SK-N-SH (cell line): Measurements from ENCODE around the gene MIPEP. TPM values are rescaled to one million over a fixed set of nuclear protein-coding genes. Genes with fewer than 3 reads are reported as not detected.

Source experiments
- CTCF ChIA-PET: fragments of 300-600, 350-600 bp; formaldehyde crosslinking; extraction: SDS; loops from one replicate; lab custom pipeline; 2021; lab: Yijun Ruan, JAX
- POLR2A ChIA-PET: fragments of 350-600 bp; sonication (Branson Sonifier 250); formaldehyde crosslinking; extraction: SDS; loops from one replicate; lab custom pipeline; 2020; ENCODE audit warnings: antibody characterized with exemption, inconsistent platforms; lab: Yijun Ruan, JAX
- DNase-seq: peaks from one replicate; pipeline ENCODE4 v3.0.0; 2012
- H2AFZ ChIP-seq: fragments of 200-600 bp; sonication (generic); 2 replicates; pipeline ENCODE4 v1.8.1; 2016; ENCODE audit warnings: antibody characterized with exemption, mild to moderate bottlenecking, low read depth
- H3F3A ChIP-seq: fragments of 200-600 bp; sonication (generic); replicated peaks from 2 replicates; pipeline ENCODE3; 2016; ENCODE audit warnings: antibody characterized with exemption, mild to moderate bottlenecking; ENCODE audit not compliant: insufficient read depth
- H3K27ac ChIP-seq, 2 experiments: fragments of 200-500 bp in 1 of 2; fragments of 200-600 bp in 1 of 2; sonication (Bioruptor generic) in 1 of 2; sonication (generic), shearing (Covaris generic) in 1 of 2; 2 replicates each; pipeline versions ENCODE4 v1.5.1 to v1.6.1; 2014 to 2016; ENCODE audit warnings: low read depth in 2 of 2, inconsistent platforms in 1 of 2, low read length in 1 of 2, mild to moderate bottlenecking in 1 of 2, mixed read lengths in 1 of 2
- H3K27me3 ChIP-seq: fragments of 200-600 bp; sonication (generic), shearing (Covaris generic); 2 replicates; pipeline ENCODE4 v1.6.1; 2016; ENCODE audit warnings: mixed run types; ENCODE audit not compliant: insufficient read depth
- H3K36me3 ChIP-seq, 2 experiments: fragments of 200-500 bp in 1 of 2; fragments of 200-600 bp in 1 of 2; sonication (Bioruptor generic) in 1 of 2; sonication (generic) in 1 of 2; replicated peaks in 1 of 2; 2 replicates each; pipeline versions ENCODE3 to v1.5.1; 2014 to 2016; ENCODE audit warnings: low read length in 1 of 2, mild to moderate bottlenecking in 1 of 2; ENCODE audit not compliant: insufficient read depth in 2 of 2, control insufficient read depth in 1 of 2
- H3K4me1 ChIP-seq, 2 experiments: fragments of 200-500 bp in 1 of 2; fragments of 200-600 bp in 1 of 2; sonication (Bioruptor generic) in 1 of 2; sonication (generic), shearing (Covaris generic) in 1 of 2; 2 replicates each; pipeline versions ENCODE4 v1.5.1 to v1.6.1; 2014 to 2016; ENCODE audit warnings: low read depth in 1 of 2, low read length in 1 of 2, mixed run types in 1 of 2; ENCODE audit not compliant: insufficient read depth in 2 of 2, control insufficient read depth in 1 of 2
- H3K4me2 ChIP-seq: fragments of 200-600 bp; sonication (generic), shearing (Covaris generic); 2 replicates; pipeline ENCODE4 v1.6.1; 2017; ENCODE audit warnings: mixed run types
- H3K4me3 ChIP-seq, 2 experiments: fragments of 200-500 bp in 1 of 2; fragments of 200-600 bp in 1 of 2; sonication (Bioruptor generic) in 1 of 2; sonication (generic), shearing (Covaris generic) in 1 of 2; 2 replicates each; pipeline versions ENCODE4 v1.5.1 to v1.8.1; 2014 to 2016; ENCODE audit warnings: low read depth in 2 of 2, inconsistent platforms in 1 of 2, low read length in 1 of 2, mild to moderate bottlenecking in 1 of 2, mixed read lengths in 1 of 2, moderate library complexity in 1 of 2
- H3K79me2 ChIP-seq: fragments of 200-600 bp; sonication (generic); 2 replicates; pipeline ENCODE4 v1.8.1; 2017; ENCODE audit warnings: mild to moderate bottlenecking; ENCODE audit not compliant: insufficient read depth
- H3K9ac ChIP-seq: fragments of 200-600 bp; sonication (generic); 2 replicates; pipeline ENCODE4 v1.6.1; 2017; ENCODE audit warnings: mixed run types
- H3K9me2 ChIP-seq: fragments of 200-600 bp; sonication (generic); 2 replicates; pipeline ENCODE4 v1.6.1; 2017; ENCODE audit warnings: mixed run types
- H3K9me3 ChIP-seq: fragments of 200-600 bp; sonication (generic); 2 replicates; pipeline ENCODE4 v1.6.1; 2017; ENCODE audit warnings: mixed run types, mild to moderate bottlenecking, moderate library complexity
- H4K20me1 ChIP-seq: fragments of 200-600 bp; sonication (generic); 2 replicates; pipeline ENCODE4 v1.6.1; 2017; ENCODE audit warnings: mild to moderate bottlenecking, mixed run types; ENCODE audit not compliant: insufficient read depth
- CHD2 ChIP-seq: fragments of 150-350 bp; IDR thresholded peaks from 2 replicates; pipeline ENCODE4 v1.6.1; 2018; ENCODE audit warnings: low read length; ENCODE audit not compliant: partially characterized antibody
- ELF1 ChIP-seq: IDR thresholded peaks from 2 replicates; pipeline ENCODE4 v1.4.0; 2012
- EP300 ChIP-seq, 2 experiments: IDR thresholded peaks; 2 replicates each; pipeline versions ENCODE4 v1.4.0 to v1.6.1; 2012; ENCODE audit warnings: borderline replicate concordance in 1 of 2, low read depth in 1 of 2, low read length in 1 of 2
- FOXM1 ChIP-seq: IDR thresholded peaks from 2 replicates; pipeline ENCODE4 v1.4.0; 2012; ENCODE audit warnings: low read depth, mild to moderate bottlenecking
- GABPA ChIP-seq: IDR thresholded peaks from 2 replicates; pipeline ENCODE4 v1.4.0; 2012; ENCODE audit warnings: low read depth, mild to moderate bottlenecking
- GATA2 ChIP-seq: sonication (generic); formaldehyde crosslinking; IDR thresholded peaks from 2 replicates; pipeline ENCODE4 v1.5.0; 2020; ENCODE audit warnings: mild to moderate bottlenecking, missing genetic modification reagents
- JUND ChIP-seq: IDR thresholded peaks from 2 replicates; pipeline ENCODE4 v1.4.0; 2012
- MAX ChIP-seq: IDR thresholded peaks from 2 replicates; pipeline ENCODE4 v1.4.0; 2012; ENCODE audit warnings: low read depth
- MEF2A ChIP-seq: IDR thresholded peaks from 2 replicates; pipeline ENCODE4 v1.4.0; 2012; ENCODE audit warnings: low read depth, borderline replicate concordance
- MXI1 ChIP-seq: IDR thresholded peaks from 2 replicates; pipeline ENCODE4 v1.6.1; 2012; ENCODE audit warnings: mild to moderate bottlenecking, low read depth, low read length, improper control_type of control experiment
- NRF1 ChIP-seq: IDR thresholded peaks from 2 replicates; pipeline ENCODE4 v1.6.1; 2012; ENCODE audit warnings: low read depth, mild to moderate bottlenecking, low read length
- PBX3 ChIP-seq: IDR thresholded peaks from 2 replicates; pipeline ENCODE4; 2012
- POLR2AphosphoS5 ChIP-seq: IDR thresholded peaks from 2 replicates; pipeline ENCODE4 v1.6.1; 2012; ENCODE audit warnings: low read depth, low read length
- REST ChIP-seq: IDR thresholded peaks from 2 replicates; pipeline ENCODE4 v1.6.1; 2012; ENCODE audit warnings: mild to moderate bottlenecking, low read depth, low read length, moderate library complexity
- SIN3A ChIP-seq: IDR thresholded peaks from 2 replicates; pipeline ENCODE4 v1.6.1; 2012; ENCODE audit warnings: low read depth, mild to moderate bottlenecking, low read length, moderate library complexity, borderline replicate concordance
- SMC3 ChIP-seq: IDR thresholded peaks from 2 replicates; pipeline ENCODE4 v1.6.1; 2012; ENCODE audit warnings: low read depth, low read length, improper control_type of control experiment
- TAF1 ChIP-seq: IDR thresholded peaks from 2 replicates; pipeline ENCODE4 v1.6.1; 2012; ENCODE audit warnings: low read depth, mild to moderate bottlenecking, low read length, moderate library complexity, borderline replicate concordance
- TCF12 ChIP-seq: IDR thresholded peaks from 2 replicates; pipeline ENCODE4 v1.4.0; 2012
- YY1 ChIP-seq: IDR thresholded peaks from 2 replicates; pipeline ENCODE4 v1.4.0; 2012; ENCODE audit warnings: low read depth, mild to moderate bottlenecking
- WGBS: methylation state at CpG from one replicate; pipeline ENCODE4 v1.1.6; 2017; ENCODE audit warnings: low lambda C conversion rate; 5-methylcytosine and 5-hydroxymethylcytosine counted together
- polyA plus RNA-seq, 3 experiments: library from polyadenylated mRNA; depleted of rRNA; stranded (reverse); fragments of >200 nt; gene quantifications; 2 replicates each; pipeline ENCODE4 v1.2.3, GENCODE V29; 2012

Gene MIPEP
- polyA plus RNA-seq, 1 of the 3 experiments (the other 2 are of a cell fraction) = 12.7 TPM

- Histone ChIP-seq H3K9me2 (no peaks in the 10 kb centered on the region), H3F3A (peaks cover 5% of the 10 kb centered on the region), H2AFZ (no peak overlapping the region), H4K20me1 (no peaks in the 10 kb centered on the region), H3K4me1 (no peaks in the 10 kb centered on the region), H3K27ac (no peak overlapping the region), H3K9me3 (no peaks in the 10 kb centered on the region), H3K4me2 (no peak overlapping the region), H3K79me2 (no peaks in the 10 kb centered on the region), H3K27me3 (no peaks in the 10 kb centered on the region), H3K4me3 (no peak overlapping the region), H3K9ac (no peak overlapping the region), H3K36me3 (no peaks in the 10 kb centered on the region)
- CTCF ChIA-PET = interaction anchor here (1.1 to 2.5 kb wide), 2 partner anchors 41 to 310 kb away, joined by 3 to 8 read pairs; no protein-coding TSS in a partner anchor
- no peak for DNase-seq
- POLR2A ChIA-PET = no interaction called here
- no peak for TF ChIP-seq MXI1
- TF ChIP-seq GABPA = no peak
- TF ChIP-seq REST = no peak
- no peak for TF ChIP-seq TAF1
- TF ChIP-seq CHD2 = no peak
- TF ChIP-seq MEF2A = no peak
- TF ChIP-seq MAX = no peak
- TF ChIP-seq FOXM1 = no peak
- TF ChIP-seq TCF12 = no peak
- TF ChIP-seq PBX3 = no peak
- TF ChIP-seq YY1 = no peak
- TF ChIP-seq SIN3A = no peak
- TF ChIP-seq NRF1 = no peak
- TF ChIP-seq POLR2AphosphoS5 = no peak
- no peak for TF ChIP-seq EP300 (IDR thresholded peaks at IDR 0.05; ENCODE audit: borderline replicate concordance in 1 of 2, low read depth in 1 of 2, low read length in 1 of 2)
- no peak for TF ChIP-seq ELF1
- TF ChIP-seq SMC3 = no peak
- TF ChIP-seq GATA2 (CRISPR knock-in tag) = no peak
- no peak for TF ChIP-seq JUND
- 92% methylated on average over 1 of the region's 1 CpG for WGBS
These were observed 29.8 kb upstream of the MIPEP start for GRCh38 chr13:23919006-23919405.
